ENCODE measurements around the gene CYP19A1.

Gene CYP19A1

GRCh38 chr15:51183076-51183475 lies 155.3 kb downstream of the CYP19A1 start:
- DNase-seq (ENCODE audit: low spot score): no peak

- DNase-seq (ENCODE audit: low spot score): no peak
Observed at GRCh38 chr15:51181905-51182304, 156.5 kb downstream of the CYP19A1 start.

- DNase-seq (ENCODE audit: low spot score): no peak
Observed at GRCh38 chr15:51181221-51181620, 157.2 kb downstream of the CYP19A1 start.

DNA sequence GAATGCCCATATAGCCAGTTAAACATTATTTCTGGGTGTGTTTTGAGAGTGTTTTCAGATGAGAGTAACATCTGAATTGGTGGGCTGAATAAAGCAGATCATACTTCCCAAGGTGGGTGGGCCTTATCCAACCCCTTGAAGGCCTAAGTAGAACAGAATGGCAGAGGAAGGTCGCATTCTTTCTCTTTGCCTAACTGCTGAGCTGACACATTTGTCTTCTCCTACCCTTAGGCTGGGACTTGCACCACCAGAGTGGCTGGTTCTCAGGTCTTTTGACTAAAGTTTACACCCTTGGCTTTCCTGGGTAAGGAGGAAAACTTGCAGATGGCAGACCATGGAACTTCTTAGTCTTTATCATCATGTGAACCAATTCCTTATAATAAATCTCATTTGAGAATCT lies 157.9 kb downstream of the CYP19A1 start:
- no peak for DNase-seq (ENCODE audit: low spot score)

- no peak for DNase-seq (ENCODE audit: low spot score)
Observed at GRCh38 chr15:51180011-51180410, 158.4 kb downstream of the CYP19A1 start.

GRCh38 chr15:51172193-51172592 lies 166.2 kb downstream of the CYP19A1 start:
- no peak for DNase-seq (ENCODE audit: low spot score)

GRCh38 chr15:51171634-51171932 lies 166.8 kb downstream of the CYP19A1 start:
- DNase-seq (ENCODE audit: low spot score): no peak

DNA sequence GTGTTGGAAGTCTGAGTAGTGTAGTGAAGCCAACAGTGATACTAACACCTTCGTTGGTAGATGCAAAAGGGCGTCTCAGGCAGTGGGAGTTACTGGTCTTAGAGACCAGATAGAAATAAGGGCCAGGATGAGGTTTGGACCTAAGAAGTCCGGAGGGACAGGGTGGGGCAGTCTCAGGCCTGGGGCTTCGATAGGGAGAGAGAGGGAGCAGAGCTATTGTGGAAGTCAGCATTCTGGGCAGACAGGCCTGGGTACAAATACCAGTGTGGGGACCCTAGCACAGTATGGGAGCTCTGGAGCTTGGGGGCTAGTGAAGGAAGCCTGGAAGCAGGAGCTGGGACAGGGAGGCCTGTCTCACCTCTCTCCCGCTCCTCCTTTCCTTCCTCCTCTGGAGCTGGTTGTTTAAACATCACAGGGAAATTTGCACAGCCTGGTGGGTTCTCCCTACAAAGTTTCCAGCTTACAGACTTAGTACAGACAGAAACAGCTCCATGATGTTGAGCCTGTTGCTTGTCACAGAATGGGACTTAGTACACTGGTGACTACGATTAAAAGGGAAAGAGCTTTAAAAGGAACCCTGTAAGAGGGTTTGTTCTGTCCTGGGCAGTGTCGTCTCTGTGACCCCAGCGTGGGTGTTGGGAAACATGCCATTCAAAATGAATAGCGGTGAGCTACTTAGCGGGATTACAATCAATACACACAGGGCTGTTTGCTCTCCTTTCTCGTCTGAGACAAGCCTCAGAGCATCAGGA lies 167.3 kb downstream of the CYP19A1 start:
- no peak for DNase-seq (ENCODE audit: low spot score)

GRCh38 chr15:51168700-51169099 lies 169.7 kb downstream of the CYP19A1 start:
- DNase-seq (ENCODE audit: low spot score): no peak

DNA sequence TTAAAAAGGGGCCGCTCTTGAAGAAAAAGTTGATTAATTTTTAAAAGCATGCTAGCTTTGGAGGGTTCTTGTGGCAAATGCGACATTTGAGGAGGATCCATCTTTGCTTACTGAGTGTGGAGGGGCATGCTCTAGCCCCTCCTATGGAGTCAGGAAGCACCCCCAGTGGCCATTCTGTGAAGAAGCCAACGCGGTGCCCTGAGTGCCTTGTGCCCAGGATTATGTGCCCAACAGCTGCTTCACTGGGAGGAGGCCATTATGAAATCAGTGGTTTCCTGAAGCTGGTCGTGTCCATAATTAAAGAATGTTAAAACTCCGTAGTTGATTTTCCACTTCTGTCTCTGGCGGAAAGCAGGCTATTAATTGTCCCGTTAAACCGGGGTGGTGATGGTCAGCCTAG lies 174.6 kb downstream of the CYP19A1 start:
- DNase-seq (ENCODE audit: low spot score): no peak

DNA sequence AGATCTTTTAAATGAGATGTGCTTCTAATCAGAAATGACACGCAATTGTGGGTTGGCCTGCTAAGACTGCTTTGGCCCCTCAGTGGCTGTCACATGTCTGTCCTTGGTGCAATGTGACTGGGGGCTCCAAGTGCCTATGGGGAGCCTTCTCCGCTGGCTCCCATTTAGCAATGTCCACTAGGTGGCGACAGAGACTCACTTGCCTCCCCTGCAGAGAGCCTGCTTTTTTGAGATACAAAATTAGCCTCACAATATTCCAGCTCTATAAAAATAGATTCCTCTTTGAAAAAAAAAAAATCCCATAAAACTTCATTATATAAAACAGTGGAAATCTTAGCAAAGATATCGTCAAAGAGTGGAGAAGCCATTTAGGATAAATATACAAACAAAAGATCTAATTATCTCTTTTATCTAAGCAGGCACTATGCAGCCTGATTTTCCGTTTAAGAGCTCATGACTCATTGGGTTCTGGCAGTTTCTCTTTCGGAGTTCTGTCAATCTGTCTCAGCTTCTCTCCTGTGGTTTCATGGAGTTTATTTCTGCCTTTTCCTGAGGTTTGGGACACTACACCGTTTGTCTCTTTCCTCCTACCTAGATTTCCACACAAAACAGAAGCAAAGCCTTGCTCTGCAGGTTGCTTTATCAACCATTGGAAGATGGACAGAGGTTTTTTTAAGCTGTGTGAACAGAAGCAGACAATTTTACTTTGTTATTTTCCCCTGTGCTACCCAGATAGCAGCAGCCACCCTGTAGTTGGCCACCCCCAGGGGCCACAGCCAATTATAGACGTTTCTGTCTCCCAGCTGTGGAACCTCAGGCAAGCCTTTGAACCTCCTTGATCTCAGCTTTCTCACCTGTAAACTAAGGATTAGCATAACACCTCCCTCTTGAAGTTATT lies 175.3 kb downstream of the CYP19A1 start:
- peak; percentile 59 for DNase-seq (ENCODE audit: low spot score)

DNA sequence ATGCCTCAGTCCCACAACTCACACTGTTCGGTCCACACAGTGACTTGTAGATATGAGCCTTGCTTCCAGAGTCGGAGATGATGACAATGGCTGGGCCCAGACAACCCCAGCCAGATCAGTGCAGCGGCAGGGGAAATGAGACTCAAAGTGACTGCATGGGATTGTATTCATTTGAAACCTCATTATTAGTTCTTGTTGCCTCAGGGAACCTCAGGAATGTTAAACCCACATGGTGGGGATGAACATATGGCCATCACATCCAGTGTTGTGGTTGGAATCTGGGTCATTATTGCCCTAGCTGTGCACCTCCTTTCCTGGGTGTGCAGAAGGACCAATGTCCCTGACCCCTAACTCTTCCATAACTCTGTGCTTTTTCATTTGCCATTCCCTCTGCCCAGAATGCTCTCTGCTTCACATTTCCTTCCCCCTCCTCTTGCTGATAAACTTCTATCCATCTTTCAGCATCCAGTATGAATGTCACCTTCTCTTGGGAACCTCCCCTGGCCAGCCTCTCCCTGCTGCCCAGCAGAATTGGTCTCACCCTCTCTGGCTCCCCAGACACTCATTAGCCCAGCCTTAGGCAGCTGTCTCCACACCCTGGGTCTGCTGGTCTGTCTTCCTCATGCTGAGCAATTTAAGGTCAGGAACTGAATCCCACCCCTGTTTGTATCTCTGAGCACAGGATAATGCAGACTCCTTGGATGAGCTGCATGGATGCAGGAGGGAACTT lies 176.7 kb downstream of the CYP19A1 start:
- no peak for DNase-seq (ENCODE audit: low spot score)

- no peak for DNase-seq (ENCODE audit: low spot score)
Observed at GRCh38 chr15:51160484-51160883, 177.9 kb downstream of the CYP19A1 start.

Measured in SW480 (cell line).